Uterus (tissue), 4 donors: ENCODE measurements around the gene LAMA5. TPM values are rescaled to one million over a fixed set of nuclear protein-coding genes. Genes with fewer than 3 reads are reported as not detected.

ENCODE experiments used
- DNase-seq, 2 donors: peaks; one replicate each; pipeline ENCODE4 v3.0.0-alpha.2; 2019 to 2020
- H3K27ac ChIP-seq, 2 donors: fragments of 200-600 bp; sonication (generic); 1 replicate in 1 of 2; 2 replicates in 1 of 2; pipeline ENCODE4 v1.5.1; 2016 to 2018
- H3K27me3 ChIP-seq, 2 donors: fragments of 200-600 bp; sonication (generic); one replicate each; pipeline ENCODE4 v1.5.1; 2018 to 2019; ENCODE audit warnings: control low read depth in 1 of 2
- H3K36me3 ChIP-seq, 2 donors: fragments of 200-600 bp; sonication (generic); one replicate each; pipeline ENCODE4 v1.5.1; 2019; ENCODE audit warnings: control low read depth in 1 of 2
- H3K4me1 ChIP-seq, 2 donors: fragments of 200-600 bp; sonication (generic); one replicate each; pipeline ENCODE4 v1.5.1; 2018 to 2019; ENCODE audit warnings: control low read depth in 1 of 2
- H3K4me3 ChIP-seq, 2 donors: fragments of 200-600 bp; sonication (generic); 1 replicate in 1 of 2; 2 replicates in 1 of 2; pipeline ENCODE4 v1.5.1; 2018 to 2019; ENCODE audit warnings: mild to moderate bottlenecking in 1 of 2
- H3K9me3 ChIP-seq, 2 donors: fragments of 200-600 bp; sonication (generic); one replicate each; pipeline ENCODE4 v1.5.1; 2019; ENCODE audit warnings: control low read depth in 1 of 2
- CTCF ChIP-seq, 4 experiments: fragments of 200-600 bp in 2 of 4; fragments of 450-650 bp in 2 of 4; sonication (generic) in 2 of 4; IDR thresholded peaks; one replicate each; pipeline ENCODE4 v1.5.1; 2016 to 2019; ENCODE audit warnings: antibody characterized with exemption in 4 of 4, mild to moderate bottlenecking in 2 of 4, moderate library complexity in 1 of 4
- POLR2A ChIP-seq, 2 donors: fragments of 450-650 bp; IDR thresholded peaks; one replicate each; pipeline ENCODE4 v1.6.1; 2016; ENCODE audit warnings: antibody characterized with exemption in 2 of 2, mild to moderate bottlenecking in 1 of 2, moderate library complexity in 1 of 2
- intact Hi-C: fragments of 100-400 bp; cut with DNase I; formaldehyde crosslinking; loops from one replicate; pipeline ENCODE4 v1.15.1; 2023; ENCODE audit warnings: low total_unique reads
- total RNA-seq, 4 donors: library from RNA; depleted of rRNA in 3 of 4; stranded (reverse); fragments of >200 nt in 3 of 4; gene quantifications; one replicate each; pipeline versions ENCODE4 v1.1.0 to v1.2.4, GENCODE V29; 2014 to 2023
- donor health status: DM: yes; HTN: yes; CAD: no.

Gene LAMA5
- total RNA-seq, 4 donors from 2014 or later = 50.6 to 375 (median 90.8) TPM

DNA sequence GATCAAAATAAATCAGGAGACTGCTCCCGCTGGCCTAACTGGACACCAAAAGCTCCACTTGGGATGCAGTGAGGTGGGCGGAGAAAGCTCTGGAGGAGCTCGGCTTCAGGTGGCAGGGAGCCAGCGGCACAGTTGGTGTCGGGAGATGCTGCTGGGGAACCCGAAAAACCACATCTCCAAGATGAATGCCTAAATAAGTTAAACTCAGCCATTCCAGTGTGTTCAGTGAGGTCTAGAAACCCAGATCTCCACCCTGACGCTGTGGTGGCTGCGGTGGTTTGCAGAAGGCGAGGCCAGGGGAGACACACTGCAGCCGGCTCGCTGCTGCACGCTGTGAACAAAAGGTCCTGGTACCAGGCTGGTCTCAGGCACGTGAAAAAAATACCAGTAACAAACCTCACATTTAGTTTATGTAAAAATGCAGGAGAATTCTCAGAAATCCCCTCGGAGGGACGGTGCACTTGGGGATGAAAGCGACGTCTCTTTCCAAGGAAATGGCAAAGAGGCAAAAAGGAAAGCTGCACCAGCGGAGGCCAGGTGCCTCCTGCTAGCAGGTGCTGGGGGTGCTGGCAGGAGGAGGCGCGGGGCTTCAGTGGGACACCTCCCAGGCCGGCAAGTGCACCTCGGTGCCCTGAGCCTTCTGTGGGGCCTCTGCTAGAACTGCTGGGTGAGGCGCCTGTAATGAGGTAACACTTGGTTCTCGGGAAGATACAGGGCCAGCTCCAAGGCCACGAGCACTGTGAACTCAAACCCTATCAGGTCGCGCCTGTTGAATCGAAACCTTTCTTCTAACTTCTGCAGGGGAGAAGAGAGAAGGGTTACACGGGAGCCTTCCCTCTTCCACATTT, 23.4 kb upstream of the LAMA5 start:
- peaks cover 5 to 7% of the 10 kb centered on the region in 2 donors for H3K4me1 ChIP-seq
- intact Hi-C loops = no loop called here
- H3K27ac ChIP-seq = no peak overlapping the region
- H3K27me3 ChIP-seq = no peaks in the 10 kb centered on the region
- H3K36me3 ChIP-seq = no peaks in the 10 kb centered on the region
- no peak overlapping the region for H3K4me3 ChIP-seq
- DNase-seq = no peak
- no peaks in the 10 kb centered on the region for H3K9me3 ChIP-seq
- TF ChIP-seq CTCF (IDR thresholded peaks at IDR 0.05) = no peak
- TF ChIP-seq POLR2A (IDR thresholded peaks at IDR 0.05) = no peak

- Histone ChIP-seq H3K4me1 (peaks cover 5 to 7% of the 10 kb centered on the region in 2 donors), H3K4me3 (no peak overlapping the region), H3K27ac (no peak overlapping the region), H3K36me3 (no peaks in the 10 kb centered on the region), H3K27me3 (no peaks in the 10 kb centered on the region), H3K9me3 (no peaks in the 10 kb centered on the region)
- DNase-seq = no peak
- TF ChIP-seq POLR2A (IDR thresholded peaks at IDR 0.05) (no peak), CTCF (IDR thresholded peaks at IDR 0.05) (no peak)
- intact Hi-C loops = no loop called here
Measured at GRCh38 chr20:62389601-62390087, 22.5 kb upstream of the LAMA5 start.

- Histone ChIP-seq H3K9me3 (no peaks in the 10 kb centered on the region), H3K36me3 (no peaks in the 10 kb centered on the region)
- intact Hi-C loops = no loop called here
Measured at GRCh38 chr20:62388839-62389600, 21.9 kb upstream of the LAMA5 start.

DNA sequence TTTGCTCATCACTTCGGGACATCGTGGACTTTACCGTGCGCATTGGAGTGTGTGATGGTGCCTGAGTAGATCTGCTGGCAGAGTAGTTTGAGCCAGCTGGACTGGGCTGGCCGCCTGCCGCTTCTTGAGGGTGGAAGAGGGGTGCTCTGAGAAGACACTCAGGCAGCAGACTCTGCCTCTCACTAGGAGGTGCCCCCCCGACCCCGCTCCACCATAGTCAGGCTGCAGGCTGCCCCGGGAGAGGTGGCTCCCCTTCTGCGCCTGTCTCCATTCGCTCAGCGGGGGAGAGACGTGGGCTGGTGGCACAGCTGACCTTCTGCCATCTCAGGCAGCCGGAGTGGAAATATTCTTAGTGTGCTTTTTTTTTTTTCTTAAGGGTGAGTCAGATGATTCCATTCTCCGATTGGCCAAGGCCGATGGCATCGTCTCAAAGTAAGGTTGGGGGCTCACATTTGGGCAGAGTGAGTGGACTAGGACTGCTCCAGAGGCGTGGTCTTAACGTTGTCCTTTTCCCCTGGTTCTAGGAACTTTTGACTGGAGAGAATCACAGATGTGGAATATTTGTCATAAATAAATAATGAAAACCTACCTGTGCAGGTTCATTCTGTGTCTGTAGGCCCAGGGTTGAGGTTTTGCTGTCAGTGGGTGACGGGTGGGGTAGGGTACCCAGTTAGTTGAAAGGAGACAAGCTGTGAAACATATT, 21.0 kb upstream of the LAMA5 start:
- Histone ChIP-seq H3K27ac (peak overlapping the region; percentile 91 to 96), H3K27me3 (no peaks in the 10 kb centered on the region), H3K4me1 (peaks cover 5 to 7% of the 10 kb centered on the region in 2 donors), H3K36me3 (no peaks in the 10 kb centered on the region), H3K9me3 (no peaks in the 10 kb centered on the region), H3K4me3 (peak overlapping the region; percentile 95 to 96)
- TF ChIP-seq POLR2A (IDR thresholded peaks at IDR 0.05) (no peak), CTCF (IDR thresholded peaks at IDR 0.05) (no peak)
- DNase-seq = no peak
- intact Hi-C loops = no loop called here

More at GRCh38 chr20:62388839-62389600, 21.9 kb upstream of the LAMA5 start:
- peaks cover 5 to 7% of the 10 kb centered on the region in 2 donors for H3K4me1 ChIP-seq
- no peaks in the 10 kb centered on the region for H3K27me3 ChIP-seq
- DNase-seq = no peak
- H3K27ac ChIP-seq = no peak overlapping the region
- H3K4me3 ChIP-seq = no peak overlapping the region
- no peak for TF ChIP-seq CTCF (IDR thresholded peaks at IDR 0.05)
- TF ChIP-seq POLR2A (IDR thresholded peaks at IDR 0.05) = no peak
